Measurements from ENCODE around the gene MESP1. TPM values are rescaled to one million over a fixed set of nuclear protein-coding genes. Genes with fewer than 3 reads are reported as not detected.
A peak's percentile ranks its signal among the peaks of the same experiment; 100 is the strongest.

MESP1 gene
- total RNA-seq, 4 donors from 2014 or later, result 0.61 to 1.7 (median 1.3) TPM

DNA sequence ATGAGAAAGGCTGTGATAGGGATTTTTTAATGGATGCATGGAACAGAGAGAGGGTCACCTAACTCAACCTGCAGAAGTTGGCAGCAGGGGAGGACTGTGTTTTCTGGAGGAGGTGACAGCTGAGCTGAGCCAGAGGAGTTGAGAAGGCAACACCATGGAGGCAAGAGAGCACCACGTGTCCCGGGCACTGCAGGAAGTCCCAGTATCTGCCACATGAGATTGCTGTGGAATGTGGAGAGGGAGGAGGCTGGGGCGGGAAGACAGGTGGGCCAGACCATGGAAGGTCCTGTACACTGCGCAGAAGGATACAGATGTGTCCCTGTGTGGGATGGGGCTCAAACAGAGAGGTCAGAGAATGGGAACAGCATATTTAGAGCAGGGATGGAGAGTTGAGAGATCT, 15.3 kb downstream of the MESP1 start:
- WGBS, 2 donors, result 63 to 76% methylated on average over 4 of the region's 4 CpGs
- TF ChIP-seq, protein P1, sequence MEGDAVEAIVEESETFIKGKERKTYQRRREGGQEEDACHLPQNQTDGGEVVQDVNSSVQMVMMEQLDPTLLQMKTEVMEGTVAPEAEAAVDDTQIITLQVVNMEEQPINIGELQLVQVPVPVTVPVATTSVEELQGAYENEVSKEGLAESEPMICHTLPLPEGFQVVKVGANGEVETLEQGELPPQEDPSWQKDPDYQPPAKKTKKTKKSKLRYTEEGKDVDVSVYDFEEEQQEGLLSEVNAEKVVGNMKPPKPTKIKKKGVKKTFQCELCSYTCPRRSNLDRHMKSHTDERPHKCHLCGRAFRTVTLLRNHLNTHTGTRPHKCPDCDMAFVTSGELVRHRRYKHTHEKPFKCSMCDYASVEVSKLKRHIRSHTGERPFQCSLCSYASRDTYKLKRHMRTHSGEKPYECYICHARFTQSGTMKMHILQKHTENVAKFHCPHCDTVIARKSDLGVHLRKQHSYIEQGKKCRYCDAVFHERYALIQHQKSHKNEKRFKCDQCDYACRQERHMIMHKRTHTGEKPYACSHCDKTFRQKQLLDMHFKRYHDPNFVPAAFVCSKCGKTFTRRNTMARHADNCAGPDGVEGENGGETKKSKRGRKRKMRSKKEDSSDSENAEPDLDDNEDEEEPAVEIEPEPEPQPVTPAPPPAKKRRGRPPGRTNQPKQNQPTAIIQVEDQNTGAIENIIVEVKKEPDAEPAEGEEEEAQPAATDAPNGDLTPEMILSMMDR (IDR thresholded peaks at IDR 0.05), result no peak
- TF ChIP-seq POLR2A (IDR thresholded peaks at IDR 0.05), result no peak

GRCh38 chr15:89732451-89733172, 18.4 kb downstream of the MESP1 start:
- no peak for TF ChIP-seq POLR2A (IDR thresholded peaks at IDR 0.05)
- TF ChIP-seq, protein P1 (IDR thresholded peaks at IDR 0.05), result no peak
- intact Hi-C loops (cut with DNase I; ENCODE audit: low total_unique reads), result no loop called here
- WGBS, 2 donors, result 65 to 66% methylated on average over 8 of the region's 8 CpGs
- DNase-seq (ENCODE audit: low spot score in 2 of 2), result peak in 1 of 2 donors; percentile 32
- H3K4me3 ChIP-seq (ENCODE audit: low read depth, poor library complexity, severe bottlenecking), result no peak overlapping the region

More for the DNA sequence above, 15.3 kb downstream of the MESP1 start:
- DNase-seq (ENCODE audit: low spot score in 2 of 2), result peak in 1 of 2 donors; percentile 69
- H3K4me3 ChIP-seq (ENCODE audit: low read depth, poor library complexity, severe bottlenecking), result no peak overlapping the region
- intact Hi-C loops (cut with DNase I; ENCODE audit: low total_unique reads), result no loop called here

- intact Hi-C loops (cut with DNase I; ENCODE audit: low total_unique reads), result no loop called here
- 85 to 90% methylated on average over 5 of the region's 5 CpGs for WGBS, 2 donors
- TF ChIP-seq POLR2A (IDR thresholded peaks at IDR 0.05), result no peak
- TF ChIP-seq, protein P1 (IDR thresholded peaks at IDR 0.05), result no peak
- H3K4me3 ChIP-seq (ENCODE audit: low read depth, poor library complexity, severe bottlenecking), result no peak overlapping the region
- no peak for DNase-seq (ENCODE audit: low spot score in 2 of 2)
Observed at GRCh38 chr15:89731275-89731674, 19.8 kb downstream of the MESP1 start.

DNA sequence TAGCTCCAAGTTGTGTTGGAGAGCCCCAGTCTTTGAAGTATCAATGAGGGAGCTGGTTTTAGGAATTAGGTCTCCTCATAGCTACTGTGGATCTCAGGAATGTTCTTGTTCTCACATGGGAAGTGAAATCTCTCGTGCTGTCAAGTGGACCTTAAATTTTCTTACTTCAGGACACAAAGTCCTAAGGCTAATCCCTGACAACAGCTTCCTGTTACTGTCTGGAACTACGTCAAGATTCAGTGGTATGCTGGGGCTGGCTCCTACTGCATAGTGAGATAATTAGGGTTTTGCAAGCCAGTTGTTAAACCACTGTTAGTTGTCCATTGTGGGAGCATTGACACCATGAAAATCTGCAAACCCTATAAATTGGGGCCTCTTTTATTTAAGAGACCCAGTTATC, 22.8 kb downstream of the MESP1 start:
- TF ChIP-seq, protein P1 (IDR thresholded peaks at IDR 0.05), result no peak
- no peak for TF ChIP-seq POLR2A (IDR thresholded peaks at IDR 0.05)
- intact Hi-C loops (cut with DNase I; ENCODE audit: low total_unique reads), result no loop called here
- no peak for DNase-seq (ENCODE audit: low spot score in 2 of 2)
- no peak overlapping the region for H3K4me3 ChIP-seq (ENCODE audit: low read depth, poor library complexity, severe bottlenecking)
- WGBS, 2 donors, result 31 to 34% methylated on average over 2 of the region's 2 CpGs

DNA sequence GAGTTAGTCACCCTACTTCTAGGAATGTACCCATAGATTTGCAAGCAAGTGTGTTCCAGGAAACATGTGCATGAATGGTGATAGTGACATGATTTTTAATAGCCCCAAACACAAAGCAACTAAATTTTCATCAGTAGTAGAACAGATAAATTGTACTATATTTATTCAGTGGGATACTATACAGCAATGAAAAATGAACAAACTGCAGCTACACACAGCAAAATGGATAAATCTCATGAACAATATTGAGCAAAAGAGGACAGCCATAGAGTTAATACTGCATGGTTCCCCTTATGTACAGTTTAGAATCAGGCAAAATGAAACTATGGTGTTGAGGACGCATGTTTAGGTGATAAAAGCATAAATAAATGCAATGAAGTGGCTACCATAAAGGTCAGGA, 26.0 kb downstream of the MESP1 start:
- no peak for TF ChIP-seq POLR2A (IDR thresholded peaks at IDR 0.05)
- TF ChIP-seq, protein P1 (IDR thresholded peaks at IDR 0.05), result no peak
- WGBS, 2 donors, result 92 to 100% methylated on average over 1 of the region's 1 CpG
- intact Hi-C loops (cut with DNase I; ENCODE audit: low total_unique reads), result no loop called here
- H3K4me3 ChIP-seq (ENCODE audit: low read depth, poor library complexity, severe bottlenecking), result no peak overlapping the region
- DNase-seq (ENCODE audit: low spot score in 2 of 2), result no peak

DNA sequence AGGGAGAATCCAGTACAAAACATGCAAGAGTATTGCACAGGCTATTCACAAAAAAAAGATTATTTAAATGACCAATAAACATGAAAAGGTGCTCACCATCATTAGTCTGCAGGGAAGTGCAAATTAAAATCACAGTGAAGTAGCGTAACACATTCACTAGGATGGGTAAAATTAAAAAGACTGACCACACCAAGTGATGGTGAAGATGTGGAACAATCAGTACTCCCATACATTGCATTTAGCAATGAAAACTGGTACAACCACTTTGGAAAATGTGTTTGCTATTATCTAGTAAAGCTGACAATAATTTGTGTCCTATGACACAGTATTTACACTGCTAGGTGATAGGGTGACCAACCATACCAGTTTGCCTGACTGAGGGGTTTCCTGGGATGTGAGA, 26.4 kb downstream of the MESP1 start:
- intact Hi-C loops (cut with DNase I; ENCODE audit: low total_unique reads), result no loop called here
- H3K4me3 ChIP-seq (ENCODE audit: low read depth, poor library complexity, severe bottlenecking), result no peak overlapping the region
- TF ChIP-seq POLR2A (IDR thresholded peaks at IDR 0.05), result no peak
- TF ChIP-seq, protein P1 (IDR thresholded peaks at IDR 0.05), result no peak
- WGBS, 2 donors, result 94% methylated on average over 1 of the region's 1 CpG
- no peak for DNase-seq (ENCODE audit: low spot score in 2 of 2)
